Measurements from ENCODE around the gene EXOSC5.
A peak's percentile ranks its signal among the peaks of the same experiment; 100 is the strongest.
"Not testable (repeated sequence)": the region's sequence is repeated elsewhere in the genome, so short reads cannot be mapped to it uniquely, and the experiment has no call there.

EXOSC5 gene

GRCh38 chr19:41392775-41393174 lies 4.4 kb downstream of the EXOSC5 start:
- H3K4me3 ChIP-seq (ENCODE audit: low read depth, low read length), result no peak overlapping the region
- CTCF ChIA-PET, result no interaction called here
- DNase-seq (ENCODE audit: low read depth, low spot score), result no peak
- POLR2A ChIA-PET, result no interaction called here
- no peak for TF ChIP-seq CTCF (IDR thresholded peaks at IDR 0.05; ENCODE audit: insufficient read depth, low read length, missing control alignments)

- DNase-seq (ENCODE audit: low read depth, low spot score), result no peak
- ChIA-PET POLR2A (no interaction called here), CTCF (no interaction called here)
- H3K4me3 ChIP-seq (ENCODE audit: low read depth, low read length), result no peak overlapping the region
- TF ChIP-seq CTCF (IDR thresholded peaks at IDR 0.05; ENCODE audit: insufficient read depth, low read length, missing control alignments), result no peak
These were observed 5.5 kb downstream of the EXOSC5 start for GRCh38 chr19:41391618-41392017.

- ChIA-PET POLR2A (no interaction called here), CTCF (no interaction called here)
- TF ChIP-seq CTCF (IDR thresholded peaks at IDR 0.05; ENCODE audit: insufficient read depth, low read length, missing control alignments), result no peak
These were observed 10.7 kb downstream of the EXOSC5 start for GRCh38 chr19:41386442-41386841.

GRCh38 chr19:41384351-41384750 lies 12.8 kb downstream of the EXOSC5 start:
- ChIA-PET CTCF (interaction anchor here (1.3 kb wide), 1 partner anchor 75 kb away, joined by 3 read pairs; no protein-coding TSS in a partner anchor), POLR2A (no interaction called here)
- H3K4me3 ChIP-seq (ENCODE audit: low read depth, low read length), result no peak overlapping the region
- TF ChIP-seq CTCF (IDR thresholded peaks at IDR 0.05; ENCODE audit: insufficient read depth, low read length, missing control alignments), result no peak
- DNase-seq (ENCODE audit: low read depth, low spot score), result no peak

More at GRCh38 chr19:41386442-41386841, 10.7 kb downstream of the EXOSC5 start:
- no peak overlapping the region for H3K4me3 ChIP-seq (ENCODE audit: low read depth, low read length)
- DNase-seq (ENCODE audit: low read depth, low spot score), result no peak

GRCh38 chr19:41381536-41381935 lies 15.6 kb downstream of the EXOSC5 start:
- CTCF ChIA-PET, result interaction anchor here (1.0 to 1.7 kb wide), 4 partner anchors 9 to 59 kb away, joined by 3 to 4 read pairs (median 3); partner anchors contain the start of gene DMAC2
- H3K4me3 ChIP-seq (ENCODE audit: low read depth, low read length); POLR2A ChIA-PET; DNase-seq (ENCODE audit: low read depth, low spot score): not testable (repeated sequence)

GRCh38 chr19:41377977-41378709 lies 19.0 kb downstream of the EXOSC5 start:
- ChIA-PET POLR2A (no interaction called here), CTCF (interaction anchor here (0.5 to 1.4 kb wide), 4 partner anchors 8 to 70 kb away, joined by 3 to 4 read pairs (median 4); no protein-coding TSS in a partner anchor)
- H3K4me3 ChIP-seq (ENCODE audit: low read depth, low read length), result no peak overlapping the region
- peak; percentile 27 for TF ChIP-seq CTCF (IDR thresholded peaks at IDR 0.05; ENCODE audit: insufficient read depth, low read length, missing control alignments)
- DNase-seq (ENCODE audit: low read depth, low spot score), result no peak

- ChIA-PET CTCF (no interaction called here), POLR2A (no interaction called here)
- no peak for DNase-seq (ENCODE audit: low read depth, low spot score)
- H3K4me3 ChIP-seq (ENCODE audit: low read depth, low read length), result peak overlapping the region; percentile 59
- TF ChIP-seq CTCF (IDR thresholded peaks at IDR 0.05; ENCODE audit: insufficient read depth, low read length, missing control alignments), result no peak
These were observed 20.2 kb downstream of the EXOSC5 start for GRCh38 chr19:41376998-41377365.
